Sigmoid colon (tissue), 4 donors: ENCODE measurements around the gene INSRR.

Source experiments
- POLR2A ChIP-seq, 2 donors: fragments of 450-650 bp; IDR thresholded peaks; one replicate each; pipeline ENCODE4 v1.6.1; 2016; ENCODE audit warnings: antibody characterized with exemption in 2 of 2, mild to moderate bottlenecking in 2 of 2, moderate library complexity in 2 of 2
- POLR2AphosphoS5 ChIP-seq, 4 donors: sonication (generic); formaldehyde crosslinking; IDR thresholded peaks; one replicate each; pipeline ENCODE4 v1.6.1; 2017; ENCODE audit warnings: antibody characterized with exemption in 4 of 4

GRCh38 chr1:156836892-156837291, 22.0 kb downstream of the INSRR start:
- no peak for TF ChIP-seq POLR2AphosphoS5 (IDR thresholded peaks at IDR 0.05)
- TF ChIP-seq POLR2A (IDR thresholded peaks at IDR 0.05), result no peak
